GM06990 (cell line): ENCODE data around the gene PRKG1.

Source experiments
- DNase-seq: peaks from one replicate; pipeline ENCODE4 v3.0.0-alpha.2; 2011; ENCODE audit not compliant: insufficient read length; ENCODE audit errors: extremely low read depth
- H3K27me3 ChIP-seq: replicated peaks from 2 replicates; pipeline ENCODE4 v1.6.0; 2011; ENCODE audit warnings: low read length; ENCODE audit not compliant: control insufficient read depth, insufficient read depth
- H3K36me3 ChIP-seq: 2 replicates; pipeline ENCODE4 v1.5.1; 2011; ENCODE audit warnings: low read length; ENCODE audit not compliant: control insufficient read depth, insufficient read depth
- H3K4me3 ChIP-seq: replicated peaks from 2 replicates; pipeline ENCODE4 v1.5.1; 2011; ENCODE audit warnings: low read depth, mild to moderate bottlenecking, control low read depth, low read length
- TF ChIP-seq, protein P1 (sequence below): IDR thresholded peaks from 2 replicates; pipeline ENCODE4 v1.5.1; 2011; ENCODE audit warnings: low read length, control low read depth, mild to moderate bottlenecking, inconsistent platforms; ENCODE audit not compliant: insufficient read depth, poor library complexity, severe bottlenecking

The PRKG1 gene

GRCh38 chr10:51900180-51900579 is 825.9 kb downstream of the PRKG1 start:
- Histone ChIP-seq H3K27me3 (no peaks in the 10 kb centered on the region), H3K36me3 (no peaks in the 10 kb centered on the region), H3K4me3 (no peak overlapping the region)
- no peak for DNase-seq
- TF ChIP-seq, protein P1, sequence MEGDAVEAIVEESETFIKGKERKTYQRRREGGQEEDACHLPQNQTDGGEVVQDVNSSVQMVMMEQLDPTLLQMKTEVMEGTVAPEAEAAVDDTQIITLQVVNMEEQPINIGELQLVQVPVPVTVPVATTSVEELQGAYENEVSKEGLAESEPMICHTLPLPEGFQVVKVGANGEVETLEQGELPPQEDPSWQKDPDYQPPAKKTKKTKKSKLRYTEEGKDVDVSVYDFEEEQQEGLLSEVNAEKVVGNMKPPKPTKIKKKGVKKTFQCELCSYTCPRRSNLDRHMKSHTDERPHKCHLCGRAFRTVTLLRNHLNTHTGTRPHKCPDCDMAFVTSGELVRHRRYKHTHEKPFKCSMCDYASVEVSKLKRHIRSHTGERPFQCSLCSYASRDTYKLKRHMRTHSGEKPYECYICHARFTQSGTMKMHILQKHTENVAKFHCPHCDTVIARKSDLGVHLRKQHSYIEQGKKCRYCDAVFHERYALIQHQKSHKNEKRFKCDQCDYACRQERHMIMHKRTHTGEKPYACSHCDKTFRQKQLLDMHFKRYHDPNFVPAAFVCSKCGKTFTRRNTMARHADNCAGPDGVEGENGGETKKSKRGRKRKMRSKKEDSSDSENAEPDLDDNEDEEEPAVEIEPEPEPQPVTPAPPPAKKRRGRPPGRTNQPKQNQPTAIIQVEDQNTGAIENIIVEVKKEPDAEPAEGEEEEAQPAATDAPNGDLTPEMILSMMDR = no peak

- Histone ChIP-seq H3K4me3 (no peak overlapping the region), H3K36me3 (no peaks in the 10 kb centered on the region), H3K27me3 (no peaks in the 10 kb centered on the region)
- no peak for DNase-seq
- TF ChIP-seq, protein P1 = no peak
Measured at GRCh38 chr10:51903675-51904074, 829.4 kb downstream of the PRKG1 start.

DNA sequence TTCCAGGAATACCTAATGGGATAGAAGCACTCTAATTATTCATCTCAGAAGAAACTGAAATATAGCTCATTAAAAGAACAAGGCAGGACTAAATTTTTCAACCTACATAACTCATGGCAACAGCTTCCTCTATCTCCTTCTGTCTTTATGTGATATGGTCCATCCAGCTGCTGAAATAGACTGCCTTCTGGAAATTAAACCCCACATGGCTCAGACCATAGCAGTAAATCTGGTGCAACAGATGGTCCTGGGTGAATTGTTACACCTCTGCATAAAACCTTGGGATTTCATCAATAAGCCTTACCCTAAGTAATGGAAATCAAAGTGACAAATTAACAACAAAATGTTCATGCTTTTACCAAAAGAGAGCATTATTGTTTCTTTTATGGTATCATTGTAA is 830.7 kb downstream of the PRKG1 start:
- Histone ChIP-seq H3K4me3 (no peak overlapping the region), H3K36me3 (no peaks in the 10 kb centered on the region), H3K27me3 (no peaks in the 10 kb centered on the region)
- DNase-seq = no peak
- TF ChIP-seq, protein P1 = no peak

DNA sequence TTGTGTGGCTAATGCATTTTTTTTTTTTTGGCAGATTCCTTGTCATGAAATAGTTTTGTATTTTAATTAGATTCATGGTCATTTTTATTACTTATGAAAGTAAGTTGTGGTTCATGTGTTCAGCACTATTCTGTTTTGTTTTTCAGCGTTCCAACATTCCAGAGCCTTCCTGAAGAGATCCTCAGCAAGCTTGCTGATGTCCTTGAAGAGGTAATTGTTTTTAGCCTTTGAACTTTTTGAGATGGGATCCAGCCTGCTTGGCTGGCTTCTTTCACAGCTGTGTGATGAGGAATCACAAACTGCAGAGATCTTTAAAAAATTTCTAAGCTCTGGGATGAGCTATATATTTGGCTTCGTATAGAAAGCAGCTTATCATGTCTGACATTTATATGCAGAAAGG is 833.1 kb downstream of the PRKG1 start:
- no peak for DNase-seq
- H3K27me3 ChIP-seq = no peaks in the 10 kb centered on the region
- H3K4me3 ChIP-seq = no peak overlapping the region
- H3K36me3 ChIP-seq = no peaks in the 10 kb centered on the region
- TF ChIP-seq, protein P1 = no peak

- no peaks in the 10 kb centered on the region for H3K27me3 ChIP-seq
- no peak for DNase-seq
- no peak overlapping the region for H3K4me3 ChIP-seq
- no peaks in the 10 kb centered on the region for H3K36me3 ChIP-seq
- TF ChIP-seq, protein P1 = no peak
Measured at GRCh38 chr10:51910189-51910588, 835.9 kb downstream of the PRKG1 start.

GRCh38 chr10:51910596-51910995 is 836.3 kb downstream of the PRKG1 start:
- TF ChIP-seq, protein P1 = no peak
- DNase-seq = no peak
- Histone ChIP-seq H3K27me3 (no peaks in the 10 kb centered on the region), H3K4me3 (no peak overlapping the region), H3K36me3 (no peaks in the 10 kb centered on the region)
